ENCODE data around the gene NLRP2B.

- TF ChIP-seq CTCF (IDR thresholded peaks at IDR 0.05; ENCODE audit: insufficient read depth, low read depth, low read length) (no peak), EZH2 (IDR thresholded peaks at IDR 0.05; ENCODE audit: insufficient read depth, low read length) (no peak)
These were observed 1.2 kb downstream of the NLRP2B start for GRCh38 chrX:57678686-57679428.

All from astrocyte (in vitro differentiated cells and primary cell).